ENCODE data around the gene PMFBP1.

- TF ChIP-seq CTCF (IDR thresholded peaks at IDR 0.05), result no peak
- TF ChIP-seq EZH2 (IDR thresholded peaks at IDR 0.05; ENCODE audit: borderline replicate concordance, insufficient read depth, low read depth, low read length, poor library complexity, severe bottlenecking), result no peak
Measured at GRCh38 chr16:72104905-72105304, 67.0 kb downstream of the PMFBP1 start.
